HEK293 (cell line): ENCODE results near the gene MEG3.

ENCODE experiments used
- CTCF ChIA-PET: fragments of 350-600 bp; formaldehyde crosslinking; extraction: SDS; loops from one replicate; lab custom pipeline; 2021; ENCODE audit warnings: antibody characterized with exemption; lab: Yijun Ruan, JAX
- POLR2A ChIA-PET: fragments of 300-600 bp; formaldehyde crosslinking; extraction: SDS; loops from one replicate; lab custom pipeline; 2020; ENCODE audit warnings: antibody characterized with exemption, inconsistent platforms; lab: Yijun Ruan, JAX
- H3K27ac ChIP-seq: fragments of 200-500 bp; sonication (Bioruptor generic); 2 replicates; pipeline ENCODE4 v1.5.1; 2014; ENCODE audit warnings: low read depth, low read length, control low read depth, inconsistent platforms; ENCODE audit errors: extremely low read depth
- H3K36me3 ChIP-seq, 2 experiments: fragments of 200-500 bp in 1 of 2; sonication (Bioruptor generic) in 1 of 2; 1 replicate in 1 of 2; 2 replicates in 1 of 2; pipeline ENCODE4 v1.5.1; 2014 to 2017; ENCODE audit warnings: inconsistent platforms in 2 of 2, low read length in 2 of 2; ENCODE audit not compliant: control insufficient read depth in 2 of 2, insufficient read depth in 1 of 2
- H3K4me1 ChIP-seq: fragments of 200-500 bp; sonication (Bioruptor generic); 2 replicates; pipeline ENCODE4 v1.5.1; 2014; ENCODE audit warnings: mild to moderate bottlenecking, low read length, inconsistent platforms; ENCODE audit not compliant: control insufficient read depth, insufficient read depth
- H3K4me3 ChIP-seq: 2 replicates; pipeline ENCODE4 v1.5.1; 2011; ENCODE audit warnings: low read depth, mild to moderate bottlenecking, control low read depth, low read length, moderate library complexity
- H3K9me3 ChIP-seq: fragments of 200-500 bp; sonication (Bioruptor generic); 2 replicates; pipeline ENCODE4 v1.5.1; 2014; ENCODE audit warnings: low read depth, low read length, inconsistent platforms; ENCODE audit not compliant: control insufficient read depth, insufficient read depth
- FEZF1 ChIP-seq: fragments of 450-650 bp; formaldehyde crosslinking; IDR thresholded peaks from 2 replicates; pipeline ENCODE4 v1.5.1; 2016; ENCODE audit warnings: missing biosample characterization, missing genetic modification characterization
- GLI2 ChIP-seq: fragments of 450-650 bp; formaldehyde crosslinking; IDR thresholded peaks from 2 replicates; pipeline ENCODE4; 2017; ENCODE audit warnings: missing biosample characterization, missing genetic modification characterization, low read depth, borderline replicate concordance
- GLI4 ChIP-seq: fragments of 450-650 bp; formaldehyde crosslinking; IDR thresholded peaks from 2 replicates; pipeline ENCODE4 v1.5.1; 2016; ENCODE audit warnings: missing biosample characterization, missing genetic modification characterization
- MEIS1 ChIP-seq: sonication (generic); formaldehyde crosslinking; IDR thresholded peaks from 2 replicates; pipeline ENCODE4 v1.8.1; 2022; ENCODE audit warnings: missing genetic modification reagents, mild to moderate bottlenecking, borderline replicate concordance
- PRDM10 ChIP-seq: fragments of 450-650 bp; formaldehyde crosslinking; IDR thresholded peaks from 2 replicates; pipeline ENCODE4 v1.5.1; 2016; ENCODE audit warnings: missing biosample characterization, missing genetic modification characterization
- YY2 ChIP-seq: fragments of 450-650 bp; formaldehyde crosslinking; IDR thresholded peaks from 2 replicates; pipeline ENCODE4 v1.5.1; 2016; ENCODE audit warnings: missing biosample characterization, missing genetic modification characterization
- ZBTB8A ChIP-seq: fragments of 450-650 bp; formaldehyde crosslinking; IDR thresholded peaks from 2 replicates; pipeline ENCODE4 v1.5.1; 2016; ENCODE audit warnings: missing biosample characterization, missing genetic modification characterization
- ZFHX2 ChIP-seq: fragments of 450-650 bp; formaldehyde crosslinking; conservative IDR thresholded peaks from 2 replicates; pipeline ENCODE4 v1.5.1; 2016; ENCODE audit warnings: missing biosample characterization, missing genetic modification characterization
- ZNF174 ChIP-seq: fragments of 450-650 bp; formaldehyde crosslinking; IDR thresholded peaks from 2 replicates; pipeline ENCODE4 v1.5.0; 2017; ENCODE audit warnings: missing biosample characterization, mild to moderate bottlenecking, missing genetic modification characterization
- ZNF239 ChIP-seq: fragments of 450-650 bp; formaldehyde crosslinking; IDR thresholded peaks from 2 replicates; pipeline ENCODE4 v1.5.1; 2016; ENCODE audit warnings: missing biosample characterization, missing genetic modification characterization
- ZNF266 ChIP-seq: fragments of 450-650 bp; formaldehyde crosslinking; IDR thresholded peaks from 2 replicates; pipeline ENCODE4 v1.5.1; 2016; ENCODE audit warnings: missing biosample characterization, missing genetic modification characterization, low read depth
- ZNF394 ChIP-seq: fragments of 450-650 bp; formaldehyde crosslinking; IDR thresholded peaks from 2 replicates; pipeline ENCODE4 v1.5.1; 2016; ENCODE audit warnings: missing biosample characterization, missing genetic modification characterization, mild to moderate bottlenecking, moderate library complexity, borderline replicate concordance
- ZNF514 ChIP-seq: fragments of 450-650 bp; formaldehyde crosslinking; IDR thresholded peaks from 2 replicates; pipeline ENCODE4 v1.5.1; 2016; ENCODE audit warnings: missing biosample characterization, missing genetic modification characterization
- ZNF571 ChIP-seq: fragments of 450-650 bp; formaldehyde crosslinking; IDR thresholded peaks from 2 replicates; pipeline ENCODE4 v1.5.0; 2017; ENCODE audit warnings: missing biosample characterization, missing genetic modification characterization
- ZNF621 ChIP-seq: fragments of 450-650 bp; formaldehyde crosslinking; IDR thresholded peaks from 2 replicates; pipeline ENCODE4 v1.5.1; 2017; ENCODE audit warnings: missing biosample characterization, missing genetic modification characterization
- ZNF624 ChIP-seq: fragments of 450-650 bp; formaldehyde crosslinking; IDR thresholded peaks from 2 replicates; pipeline ENCODE4 v1.5.1; 2017; ENCODE audit warnings: missing biosample characterization, missing genetic modification characterization
- ZNF654 ChIP-seq: fragments of 450-650 bp; formaldehyde crosslinking; IDR thresholded peaks from 2 replicates; pipeline ENCODE4 v1.5.1; 2016; ENCODE audit warnings: low read depth, missing biosample characterization, missing genetic modification characterization
- ZNF664 ChIP-seq: fragments of 450-650 bp; formaldehyde crosslinking; IDR thresholded peaks from 2 replicates; pipeline ENCODE4 v1.5.1; 2016; ENCODE audit warnings: missing biosample characterization, missing genetic modification characterization
- ZNF670 ChIP-seq: fragments of 450-650 bp; formaldehyde crosslinking; IDR thresholded peaks from 2 replicates; pipeline ENCODE4 v1.5.1; 2016; ENCODE audit warnings: missing biosample characterization, missing genetic modification characterization, low read depth
- ZNF677 ChIP-seq: fragments of 450-650 bp; IDR thresholded peaks from 2 replicates; pipeline ENCODE4 v1.5.0; 2018; ENCODE audit warnings: missing biosample characterization, mild to moderate bottlenecking, missing genetic modification characterization, moderate library complexity
- ZNF701 ChIP-seq: fragments of 450-650 bp; formaldehyde crosslinking; IDR thresholded peaks from 2 replicates; pipeline ENCODE4 v1.5.1; 2016; ENCODE audit warnings: missing biosample characterization, missing genetic modification characterization
- ZSCAN18 ChIP-seq: fragments of 450-650 bp; formaldehyde crosslinking; IDR thresholded peaks from 2 replicates; pipeline ENCODE4 v1.5.1; 2016; ENCODE audit warnings: missing biosample characterization, missing genetic modification characterization

Gene MEG3

DNA sequence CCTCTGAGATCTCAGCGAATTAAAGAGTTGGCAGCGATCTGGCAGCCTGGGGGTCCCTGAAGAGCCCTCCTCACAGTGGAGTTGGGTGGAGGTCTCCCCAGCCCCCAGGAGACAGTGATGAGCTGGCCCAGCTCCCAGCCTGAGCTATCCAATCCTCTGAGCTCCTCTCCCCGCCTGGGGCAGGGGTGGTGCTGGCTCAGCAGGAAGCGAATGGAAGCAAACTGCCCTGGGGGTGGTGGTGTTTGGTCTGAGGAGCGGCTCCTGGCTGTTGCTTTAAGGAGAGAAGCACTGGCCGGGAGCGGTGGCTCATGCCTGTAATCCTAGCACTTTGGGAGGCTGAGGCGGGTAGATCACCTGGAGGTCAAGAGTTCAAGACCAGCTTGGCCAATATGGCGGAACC is 19.5 kb upstream of the MEG3 start:
- no peaks in the 10 kb centered on the region for H3K36me3 ChIP-seq
- TF ChIP-seq ZNF514 (tag by site-specific recombination): no peak
- no peak for TF ChIP-seq FEZF1 (tag by site-specific recombination)
- TF ChIP-seq ZNF266 (tag by site-specific recombination): no peak
- TF ChIP-seq ZNF239 (tag by site-specific recombination): no peak
- TF ChIP-seq ZNF624 (tag by site-specific recombination): no peak
- TF ChIP-seq ZFHX2 (tag by site-specific recombination): no peak
- no peak for TF ChIP-seq ZNF621
- no peak for TF ChIP-seq ZNF670
- no peak for TF ChIP-seq ZNF394
- TF ChIP-seq PRDM10 (tag by site-specific recombination): no peak
- TF ChIP-seq GLI4: no peak
- no peak for TF ChIP-seq ZNF174 (tag by site-specific recombination)
- ChIA-PET POLR2A (no interaction called here), CTCF (interaction anchor here (0.7 kb wide), 1 partner anchor 15 kb away, joined by 5 read pairs; no protein-coding TSS in a partner anchor)
- no peaks in the 10 kb centered on the region for H3K9me3 ChIP-seq
- no peak overlapping the region for H3K4me3 ChIP-seq
- no peak overlapping the region for H3K27ac ChIP-seq
- no peaks in the 10 kb centered on the region for H3K4me1 ChIP-seq

GRCh38 chr14:100807496-100807895 is 18.4 kb upstream of the MEG3 start:
- H3K9me3 ChIP-seq: no peaks in the 10 kb centered on the region
- no peaks in the 10 kb centered on the region for H3K36me3 ChIP-seq
- no peak overlapping the region for H3K4me3 ChIP-seq
- TF ChIP-seq ZNF654 (tag by site-specific recombination): no peak
- TF ChIP-seq ZNF571 (tag by site-specific recombination): no peak
- TF ChIP-seq ZBTB8A (tag by site-specific recombination): no peak
- no peak for TF ChIP-seq ZNF701 (tag by site-specific recombination)
- no peak for TF ChIP-seq YY2 (tag by site-specific recombination)
- TF ChIP-seq GLI2 (tag by site-specific recombination): no peak
- no peak for TF ChIP-seq ZSCAN18 (tag by site-specific recombination)
- TF ChIP-seq ZNF677 (tag by site-specific recombination): no peak
- no peak for TF ChIP-seq MEIS1 (CRISPR knock-in tag)
- no peak for TF ChIP-seq ZNF664
- no peak for TF ChIP-seq ZNF266 (tag by site-specific recombination)
- TF ChIP-seq ZNF621: no peak
- no peaks in the 10 kb centered on the region for H3K4me1 ChIP-seq
- no peak overlapping the region for H3K27ac ChIP-seq
- ChIA-PET CTCF (interaction anchor here (0.6 kb wide), 1 partner anchor 98 kb away, joined by 8 read pairs; no protein-coding TSS in a partner anchor), POLR2A (no interaction called here)
